Endothelial cell of umbilical vein (primary cell): Measurements from ENCODE around the gene ALK.

Experiments
- MYC ChIP-seq: IDR thresholded peaks from one replicate; pipeline ENCODE4 v1.6.1; 2011; ENCODE audit warnings: mild to moderate bottlenecking, low read depth, low read length
- POLR2A ChIP-seq: IDR thresholded peaks from 2 replicates; pipeline ENCODE4 v1.6.1; 2012; ENCODE audit warnings: low read depth, mild to moderate bottlenecking, control low read depth, low read length
- POLR2AphosphoS5 ChIP-seq: IDR thresholded peaks from 2 replicates; pipeline ENCODE4 v1.6.1; 2012; ENCODE audit warnings: low read depth, mild to moderate bottlenecking, control low read depth, low read length, moderate library complexity; ENCODE audit not compliant: insufficient read depth
- TF ChIP-seq, protein P1 (sequence below), 2 donors: IDR thresholded peaks; 1 replicate in 1 of 2; 2 replicates in 1 of 2; pipeline ENCODE4 v1.5.1; 2011; ENCODE audit warnings: low read length in 2 of 2, mild to moderate bottlenecking in 2 of 2, moderate library complexity in 2 of 2, control low read depth in 1 of 2, inconsistent platforms in 1 of 2, low read depth in 1 of 2; ENCODE audit not compliant: insufficient read depth in 1 of 2; ENCODE audit errors: extremely low read depth in 1 of 2
- TF ChIP-seq, protein P2 (sequence below): IDR thresholded peaks from 2 replicates; pipeline ENCODE4 v1.6.1; 2011; ENCODE audit not compliant: insufficient read depth, insufficient read length

DNA sequence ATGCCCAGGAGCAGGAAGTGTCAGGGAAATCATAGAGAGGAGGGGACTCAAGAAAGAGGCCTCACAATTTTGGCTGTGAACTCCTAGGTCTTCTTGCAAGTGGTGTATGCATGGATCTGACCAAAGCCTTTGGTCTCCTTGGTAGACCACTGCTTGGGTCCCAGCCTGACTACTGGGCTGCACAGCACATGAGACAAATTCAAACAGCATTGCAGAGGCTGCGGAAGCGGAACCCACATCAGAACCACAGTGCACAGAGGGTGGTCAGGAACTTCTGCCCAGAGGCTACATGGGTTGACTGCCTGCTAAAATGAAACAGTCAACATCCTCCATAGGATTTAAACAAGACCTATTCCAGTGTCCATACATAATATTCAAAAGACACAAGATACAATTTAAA is 766.8 kb downstream of the ALK start:
- TF ChIP-seq, protein P1, sequence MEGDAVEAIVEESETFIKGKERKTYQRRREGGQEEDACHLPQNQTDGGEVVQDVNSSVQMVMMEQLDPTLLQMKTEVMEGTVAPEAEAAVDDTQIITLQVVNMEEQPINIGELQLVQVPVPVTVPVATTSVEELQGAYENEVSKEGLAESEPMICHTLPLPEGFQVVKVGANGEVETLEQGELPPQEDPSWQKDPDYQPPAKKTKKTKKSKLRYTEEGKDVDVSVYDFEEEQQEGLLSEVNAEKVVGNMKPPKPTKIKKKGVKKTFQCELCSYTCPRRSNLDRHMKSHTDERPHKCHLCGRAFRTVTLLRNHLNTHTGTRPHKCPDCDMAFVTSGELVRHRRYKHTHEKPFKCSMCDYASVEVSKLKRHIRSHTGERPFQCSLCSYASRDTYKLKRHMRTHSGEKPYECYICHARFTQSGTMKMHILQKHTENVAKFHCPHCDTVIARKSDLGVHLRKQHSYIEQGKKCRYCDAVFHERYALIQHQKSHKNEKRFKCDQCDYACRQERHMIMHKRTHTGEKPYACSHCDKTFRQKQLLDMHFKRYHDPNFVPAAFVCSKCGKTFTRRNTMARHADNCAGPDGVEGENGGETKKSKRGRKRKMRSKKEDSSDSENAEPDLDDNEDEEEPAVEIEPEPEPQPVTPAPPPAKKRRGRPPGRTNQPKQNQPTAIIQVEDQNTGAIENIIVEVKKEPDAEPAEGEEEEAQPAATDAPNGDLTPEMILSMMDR (IDR thresholded peaks at IDR 0.05; ENCODE audit: extremely low read depth in 1 of 2, insufficient read depth in 1 of 2, low read depth in 1 of 2, low read length in 2 of 2) = no peak
- no peak for TF ChIP-seq POLR2A
- TF ChIP-seq POLR2AphosphoS5 = no peak
- TF ChIP-seq MYC = no peak
- TF ChIP-seq, protein P2, sequence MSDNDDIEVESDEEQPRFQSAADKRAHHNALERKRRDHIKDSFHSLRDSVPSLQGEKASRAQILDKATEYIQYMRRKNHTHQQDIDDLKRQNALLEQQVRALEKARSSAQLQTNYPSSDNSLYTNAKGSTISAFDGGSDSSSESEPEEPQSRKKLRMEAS = no peak
